Body of pancreas (tissue), 4 donors: ENCODE results near the gene MAPK8IP1. TPM values are rescaled to one million over a fixed set of nuclear protein-coding genes. Genes with fewer than 3 reads are reported as not detected.

Source experiments
- ATAC-seq: fragments of 150-250 bp; one replicate; pipeline ENCODE4 v1.9.1; 2016
- DNase-seq, 4 donors: peaks; one replicate each; pipeline ENCODE4 v3.0.0-alpha.2; 2019
- H3K27ac ChIP-seq, 4 donors: fragments of 200-600 bp; sonication (generic); 1 replicate in 3 of 4; 2 replicates in 1 of 4; pipeline versions ENCODE4 v1.5.1 to v1.6.1; 2016 to 2019; ENCODE audit warnings: mild to moderate bottlenecking in 1 of 4, mixed read lengths in 1 of 4, moderate library complexity in 1 of 4
- H3K27me3 ChIP-seq, 2 donors: fragments of 200-600 bp; sonication (generic); one replicate each; pipeline ENCODE4 v1.6.0; 2016; ENCODE audit warnings: mild to moderate bottlenecking in 1 of 2
- H3K36me3 ChIP-seq, 2 donors: fragments of 200-600 bp; sonication (generic); replicated peaks in 1 of 2; 2 replicates each; pipeline ENCODE4 v1.5.1; 2016; ENCODE audit warnings: low read depth in 2 of 2; ENCODE audit not compliant: insufficient read depth in 1 of 2
- H3K4me1 ChIP-seq: fragments of 200-600 bp; sonication (generic); one replicate; pipeline ENCODE4 v1.6.0; 2016
- H3K4me3 ChIP-seq, 2 donors: fragments of 200-600 bp; sonication (generic); 1 replicate in 1 of 2; 2 replicates in 1 of 2; pipeline ENCODE4 v1.5.1; 2016 to 2019
- H3K9me3 ChIP-seq, 3 donors: fragments of 200-600 bp; sonication (generic); 1 replicate in 2 of 3; 2 replicates in 1 of 3; pipeline ENCODE4 v1.5.1; 2016
- CTCF ChIP-seq, 7 experiments: fragments of 450-650 bp in 4 of 7; fragments of 200-600 bp in 3 of 7; sonication (generic) in 3 of 7; IDR thresholded peaks; one replicate each; pipeline ENCODE4 v1.5.1; 2016 to 2019; ENCODE audit warnings: antibody characterized with exemption in 7 of 7
- POLR2A ChIP-seq, 3 donors: fragments of 450-650 bp; IDR thresholded peaks; one replicate each; pipeline ENCODE4 v1.6.1; 2016; ENCODE audit warnings: antibody characterized with exemption in 3 of 3, mild to moderate bottlenecking in 2 of 3
- WGBS, 2 donors: methylation state at CpG; one replicate each; pipeline ENCODE4 v1.1.5; 2017; 5-methylcytosine and 5-hydroxymethylcytosine counted together
- intact Hi-C: fragments of 100-400 bp; cut with DNase I; formaldehyde crosslinking; loops from one replicate; pipeline ENCODE4 v1.15.1; 2023
- total RNA-seq, 2 donors: library from RNA; depleted of rRNA; stranded (reverse); fragments of >200 nt; gene quantifications; one replicate each; pipeline ENCODE4 v1.1.0, GENCODE V29; 2016

Gene MAPK8IP1
- total RNA-seq, 2 donors from 2014 or later: 23.7 to 32.4 TPM

- DNase-seq: no peak
- TF ChIP-seq CTCF (IDR thresholded peaks at IDR 0.05) (no peak), POLR2A (IDR thresholded peaks at IDR 0.05) (no peak)
- no peaks in the 10 kb centered on the region for H3K27me3 ChIP-seq
- no peaks in the 10 kb centered on the region for H3K36me3 ChIP-seq
- peak overlapping the region; percentile 84 to 98 (median 96) for H3K27ac ChIP-seq
- H3K4me1 ChIP-seq: peaks cover 65% of the 10 kb centered on the region
- no peak for ATAC-seq
- intact Hi-C loops: no loop called here
- 76 to 80% methylated on average over 4 of the region's 4 CpGs for WGBS, 2 donors
- H3K4me3 ChIP-seq: no peak overlapping the region
- no peaks in the 10 kb centered on the region for H3K9me3 ChIP-seq
Observed at GRCh38 chr11:45846174-45846675, 39.2 kb upstream of the MAPK8IP1 start.

DNA sequence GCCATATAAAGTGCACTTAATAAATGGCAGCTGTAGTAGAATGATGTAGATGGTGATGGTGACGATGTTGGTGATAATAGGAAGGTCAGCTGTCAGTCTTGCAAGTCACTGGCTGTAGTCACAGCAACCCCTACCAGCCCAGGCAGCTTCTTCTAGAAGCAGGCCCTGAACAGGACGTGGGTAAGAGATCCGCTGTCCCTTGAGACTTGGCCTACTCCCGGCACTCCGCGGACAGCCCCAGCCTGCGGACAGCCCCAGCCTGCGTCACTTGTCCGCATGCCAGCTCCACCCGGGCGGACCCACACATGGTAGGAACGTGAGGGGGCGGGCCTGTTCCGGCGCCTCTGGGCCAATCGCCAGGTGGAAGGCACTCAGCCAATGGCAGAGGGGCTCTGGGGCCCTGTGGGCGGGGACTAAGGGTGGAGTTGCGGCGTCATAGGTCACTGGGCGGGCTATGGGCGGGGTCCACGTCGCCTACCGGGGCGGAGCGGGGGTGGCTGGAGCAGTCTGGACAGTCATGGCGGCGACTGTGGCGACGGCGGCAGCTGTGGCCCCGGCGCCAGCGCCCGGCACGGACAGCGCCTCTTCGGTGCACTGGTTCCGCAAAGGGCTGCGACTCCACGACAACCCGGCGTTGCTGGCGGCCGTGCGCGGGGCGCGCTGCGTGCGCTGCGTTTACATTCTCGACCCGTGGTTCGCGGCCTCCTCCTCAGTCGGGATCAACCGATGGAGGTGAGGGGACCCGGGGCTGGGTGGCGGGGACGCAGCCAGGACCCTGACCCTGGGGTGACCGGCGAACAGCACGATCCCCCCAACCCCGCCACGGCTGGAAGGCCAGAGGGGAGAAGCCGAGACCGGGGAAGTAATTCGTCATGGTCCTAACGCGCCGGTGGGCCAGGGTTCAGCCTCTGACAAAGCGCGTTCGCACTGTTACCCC lies 38.2 kb upstream of the MAPK8IP1 start, which contains the start of gene CRY2:
TSS of gene CRY2 (plus strand) at position 502 of the 937 bp plus-strand sequence. CDS start at position 518, 16 bp downstream.
- TF ChIP-seq POLR2A (IDR thresholded peaks at IDR 0.05) (peak; percentile 99), CTCF (IDR thresholded peaks at IDR 0.05) (peak in 2 of 7 experiments; percentile 16 to 26)
- ATAC-seq: peak; percentile 88
- Histone ChIP-seq H3K27ac (peak within 1 kb of the TSS; percentile 95 to 98 (median 97)), H3K4me1 (peaks cover 73% of the 10 kb centered on the region), H3K36me3 (no peaks in the 10 kb centered on the region), H3K9me3 (no peaks in the 10 kb centered on the region), H3K27me3 (no peaks in the 10 kb centered on the region), H3K4me3 (peak within 1 kb of the TSS; percentile 84 to 94)
- peak; percentile 99 to 100 (median 100) for DNase-seq
- 1 to 2% methylated on average over 17 to 75 of the region's 75 CpGs for WGBS, 2 donors
- intact Hi-C loops: no loop called here

DNA sequence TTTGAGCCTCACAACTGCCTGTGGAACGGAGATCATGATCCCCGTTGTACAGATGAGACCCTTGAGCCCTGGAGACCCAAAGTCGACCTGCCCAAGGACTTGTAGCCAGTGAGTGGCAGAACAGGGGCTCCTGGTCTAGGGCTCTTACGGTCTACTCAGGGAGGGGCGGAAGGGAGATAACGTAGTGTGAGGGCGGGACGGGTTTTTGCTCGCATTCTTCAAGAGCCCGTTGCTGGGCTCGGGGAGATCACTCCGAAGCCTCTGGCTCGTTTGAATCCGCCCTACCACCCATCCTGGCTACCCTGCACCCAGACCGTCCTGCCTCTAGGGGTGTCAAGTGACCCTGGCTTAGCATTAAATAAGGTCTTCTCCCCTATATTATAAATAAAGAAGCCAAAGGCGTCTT lies 37.5 kb upstream of the MAPK8IP1 start:
- intact Hi-C loops: no loop called here
- H3K27ac ChIP-seq: peak overlapping the region; percentile 95 to 98 (median 97)
- no peaks in the 10 kb centered on the region for H3K27me3 ChIP-seq
- peaks cover 77% of the 10 kb centered on the region for H3K4me1 ChIP-seq
- no peaks in the 10 kb centered on the region for H3K9me3 ChIP-seq
- peak overlapping the region; percentile 84 to 94 for H3K4me3 ChIP-seq
- ATAC-seq (peak; percentile 13), DNase-seq (peak; percentile 57 to 68 (median 62))
- no peak for TF ChIP-seq POLR2A (IDR thresholded peaks at IDR 0.05)
- peak in 3 of 7 experiments; percentile 4 to 13 (median 11) for TF ChIP-seq CTCF (IDR thresholded peaks at IDR 0.05)
- H3K36me3 ChIP-seq: no peaks in the 10 kb centered on the region
- WGBS, 2 donors: 1 to 2% methylated on average over 5 to 16 of the region's 16 CpGs

GRCh38 chr11:45848654-45849081 lies 36.8 kb upstream of the MAPK8IP1 start:
- no peaks in the 10 kb centered on the region for H3K9me3 ChIP-seq
- H3K36me3 ChIP-seq: no peaks in the 10 kb centered on the region
- H3K4me1 ChIP-seq: peaks cover 71% of the 10 kb centered on the region
- intact Hi-C loops: no loop called here
- peak overlapping the region in 1 of 2 donors; percentile 94 for H3K4me3 ChIP-seq
- WGBS, 2 donors: 13 to 16% methylated on average over 8 of the region's 8 CpGs
- TF ChIP-seq POLR2A (IDR thresholded peaks at IDR 0.05) (peak in 2 of 3 donors; percentile 30 to 35), CTCF (IDR thresholded peaks at IDR 0.05) (peak in 2 of 7 experiments; percentile 20)
- ATAC-seq (peak; percentile 15), DNase-seq (peak; percentile 58 to 73 (median 62))
- no peaks in the 10 kb centered on the region for H3K27me3 ChIP-seq
- peak overlapping the region; percentile 95 to 98 (median 97) for H3K27ac ChIP-seq
